ENCODE measurements around the gene PRRC2B.
A peak's percentile ranks its signal among the peaks of the same experiment; 100 is the strongest.

The PRRC2B gene

DNA sequence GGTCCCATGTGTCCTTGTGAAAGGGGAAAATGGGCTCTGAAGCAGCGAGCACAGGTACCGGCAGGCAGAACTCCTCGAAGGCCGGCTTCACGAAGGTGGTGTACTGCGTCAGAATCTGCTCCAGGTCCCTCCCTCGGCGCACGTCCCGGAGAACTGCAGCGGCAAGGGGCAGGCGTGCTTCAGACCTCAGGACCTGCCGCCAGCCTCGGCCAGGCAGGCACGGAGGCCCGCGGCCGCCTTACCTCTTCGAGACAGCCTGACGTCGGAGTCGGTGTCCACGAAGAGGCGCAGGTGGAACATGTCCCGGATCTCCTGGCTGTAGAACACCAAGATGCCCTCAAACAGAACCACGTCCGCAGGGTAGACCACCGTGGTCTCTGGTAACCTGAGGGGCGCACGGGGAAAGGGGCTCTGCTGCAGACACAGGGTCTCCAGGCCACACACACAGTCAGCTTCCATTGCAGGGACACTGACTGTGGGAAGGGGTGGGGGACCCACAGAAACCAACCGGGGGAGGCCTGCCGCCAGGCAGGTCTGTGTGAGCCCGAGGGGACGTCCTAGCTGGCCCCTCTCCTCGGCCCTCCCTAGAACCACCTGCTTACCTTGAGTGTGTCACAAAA, 135.1 kb downstream of the PRRC2B start:
- Mint-ChIP-seq H3K27me3 (no peaks in the 10 kb centered on the region), H3K9me3 (no peaks in the 10 kb centered on the region), H3K36me3 (ENCODE audit: insufficient read depth) (peaks cover 27% of the 10 kb centered on the region), H3K27ac (ENCODE audit: low read depth) (no peak overlapping the region), H3K4me3 (peak overlapping the region; percentile 69), H3K4me1 (peaks cover 4% of the 10 kb centered on the region)
- ATAC-seq (replicated peaks; ENCODE audit: extremely low read depth, poor library complexity, severe bottlenecking) (no peak), DNase-seq (ENCODE audit: low spot score in 2 of 2) (no peak)

DNA sequence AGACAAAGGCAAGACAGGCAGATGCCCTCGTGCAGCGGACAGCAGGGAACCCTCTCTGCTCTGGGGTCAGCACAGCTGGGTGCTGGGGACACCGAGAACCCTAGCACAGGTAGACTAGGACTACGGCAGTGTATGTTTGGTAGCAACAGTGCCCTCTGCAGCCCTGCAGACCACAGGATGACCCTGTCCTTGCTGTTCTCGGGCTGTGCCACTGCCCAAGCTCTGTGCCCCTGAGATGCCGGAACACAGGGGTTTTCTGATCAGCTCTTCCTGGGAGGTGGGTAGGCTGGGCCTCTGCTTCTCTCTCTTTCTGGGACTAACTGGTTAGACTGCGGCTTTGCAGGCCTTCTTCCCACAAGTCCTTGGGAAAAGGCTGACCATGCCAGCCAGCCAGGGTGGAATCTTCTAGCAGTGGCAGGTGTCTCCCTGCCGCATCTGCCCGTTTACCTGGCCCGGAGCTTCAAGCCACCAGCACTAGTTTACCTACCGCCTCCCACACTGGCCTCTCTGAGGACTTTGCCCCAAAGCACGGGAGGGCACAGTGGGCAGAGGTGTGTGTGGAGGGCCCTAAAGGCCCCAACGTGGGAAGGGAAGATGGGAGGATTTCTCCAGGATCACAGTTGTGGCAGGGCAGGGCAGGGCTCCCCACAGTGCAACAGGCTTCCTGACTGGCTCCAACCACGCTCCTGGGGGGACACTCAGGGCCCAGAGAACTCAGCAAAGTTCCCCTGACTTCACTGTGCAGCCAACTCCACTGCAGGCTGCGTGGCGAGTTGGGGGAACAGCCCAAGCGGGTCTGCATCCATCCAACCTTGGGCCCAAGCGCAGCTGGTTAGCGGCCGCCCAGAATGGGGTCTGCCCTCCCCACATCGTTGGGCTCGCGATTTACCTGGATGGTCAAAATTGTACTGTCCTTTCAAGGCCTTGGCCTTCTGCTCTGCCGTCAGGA, 136.0 kb downstream of the PRRC2B start:
- peaks cover 22% of the 10 kb centered on the region for H3K36me3 Mint-ChIP-seq (ENCODE audit: insufficient read depth)
- no peaks in the 10 kb centered on the region for H3K27me3 Mint-ChIP-seq
- peak overlapping the region; percentile 65 for H3K27ac Mint-ChIP-seq (ENCODE audit: low read depth)
- ATAC-seq (replicated peaks; ENCODE audit: extremely low read depth, poor library complexity, severe bottlenecking) (no peak), DNase-seq (ENCODE audit: low spot score in 2 of 2) (no peak)
- no peaks in the 10 kb centered on the region for H3K9me3 Mint-ChIP-seq
- H3K4me1 Mint-ChIP-seq = peaks cover 10% of the 10 kb centered on the region
- peak overlapping the region; percentile 69 for H3K4me3 Mint-ChIP-seq

DNA sequence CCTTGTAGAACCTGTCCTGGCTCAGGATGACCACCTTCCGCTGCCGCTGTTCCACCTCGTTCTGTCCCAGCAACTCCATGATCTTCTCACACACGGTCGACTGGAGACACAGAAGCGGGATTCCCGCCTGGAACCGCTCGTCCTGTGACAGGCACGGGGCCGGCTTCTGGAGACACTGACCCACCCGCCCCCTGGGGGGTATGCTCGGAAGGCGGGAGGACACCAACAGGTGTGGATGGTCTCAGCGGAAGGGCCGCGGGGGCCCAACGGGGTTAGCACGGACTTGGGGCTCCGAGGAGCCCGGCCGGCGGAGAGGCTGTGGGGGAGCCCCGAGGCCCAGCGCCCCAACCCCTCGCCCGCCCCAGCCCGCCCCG, 136.6 kb downstream of the PRRC2B start:
- DNase-seq (ENCODE audit: low spot score in 2 of 2) (no peak), ATAC-seq (replicated peaks; ENCODE audit: extremely low read depth, poor library complexity, severe bottlenecking) (peak; percentile 11)
- Mint-ChIP-seq H3K9me3 (no peaks in the 10 kb centered on the region), H3K4me1 (peaks cover 12% of the 10 kb centered on the region), H3K27ac (ENCODE audit: low read depth) (no peak overlapping the region), H3K4me3 (peak overlapping the region; percentile 69), H3K27me3 (no peaks in the 10 kb centered on the region), H3K36me3 (ENCODE audit: insufficient read depth) (peaks cover 22% of the 10 kb centered on the region)

GRCh38 chr9:131530920-131531832, 137.3 kb downstream of the PRRC2B start, which contains the start of gene UCK1:
UCK1 (minus strand) TSS chr9:131531263; CDS start chr9:131531174, 89 bp downstream.
- Mint-ChIP-seq H3K27ac (ENCODE audit: low read depth) (peak within 1 kb of the TSS; percentile 65), H3K36me3 (ENCODE audit: insufficient read depth) (peaks cover 22% of the 10 kb centered on the region), H3K4me1 (peaks cover 12% of the 10 kb centered on the region), H3K4me3 (peak within 1 kb of the TSS; percentile 69), H3K9me3 (no peaks in the 10 kb centered on the region), H3K27me3 (no peaks in the 10 kb centered on the region)
- DNase-seq (ENCODE audit: low spot score in 2 of 2) = peak; percentile 38 to 49
- peak; percentile 94 for ATAC-seq (replicated peaks; ENCODE audit: extremely low read depth, poor library complexity, severe bottlenecking)

GRCh38 chr9:131534721-131535237, 140.9 kb downstream of the PRRC2B start:
- no peaks in the 10 kb centered on the region for H3K9me3 Mint-ChIP-seq
- no peak for ATAC-seq (replicated peaks; ENCODE audit: extremely low read depth, poor library complexity, severe bottlenecking)
- no peak overlapping the region for H3K4me3 Mint-ChIP-seq

GRCh38 chr9:131537946-131538345, 144.1 kb downstream of the PRRC2B start:
- peaks cover 6% of the 10 kb centered on the region for H3K9me3 Mint-ChIP-seq
- DNase-seq (ENCODE audit: low spot score in 2 of 2) (no peak), ATAC-seq (replicated peaks; ENCODE audit: extremely low read depth, poor library complexity, severe bottlenecking) (no peak)
- no peaks in the 10 kb centered on the region for H3K27me3 Mint-ChIP-seq
- H3K4me1 Mint-ChIP-seq = peaks cover 18% of the 10 kb centered on the region
- H3K27ac Mint-ChIP-seq (ENCODE audit: low read depth) = no peak overlapping the region
- H3K36me3 Mint-ChIP-seq (ENCODE audit: insufficient read depth) = peaks cover 5% of the 10 kb centered on the region
- no peak overlapping the region for H3K4me3 Mint-ChIP-seq

More at GRCh38 chr9:131534721-131535237, 140.9 kb downstream of the PRRC2B start:
- peaks cover 16% of the 10 kb centered on the region for H3K4me1 Mint-ChIP-seq
- peaks cover 5% of the 10 kb centered on the region for H3K36me3 Mint-ChIP-seq (ENCODE audit: insufficient read depth)
- DNase-seq (ENCODE audit: low spot score in 2 of 2) = no peak
- no peaks in the 10 kb centered on the region for H3K27me3 Mint-ChIP-seq
- no peak overlapping the region for H3K27ac Mint-ChIP-seq (ENCODE audit: low read depth)

- Mint-ChIP-seq H3K9me3 (peaks cover 6% of the 10 kb centered on the region), H3K27ac (ENCODE audit: low read depth) (peak overlapping the region; percentile 35), H3K27me3 (no peaks in the 10 kb centered on the region), H3K36me3 (ENCODE audit: insufficient read depth) (peaks cover 5% of the 10 kb centered on the region), H3K4me1 (peaks cover 17% of the 10 kb centered on the region), H3K4me3 (no peak overlapping the region)
- DNase-seq (ENCODE audit: low spot score in 2 of 2) (no peak), ATAC-seq (replicated peaks; ENCODE audit: extremely low read depth, poor library complexity, severe bottlenecking) (peak; percentile 85)
Observed at GRCh38 chr9:131539223-131539923, 145.5 kb downstream of the PRRC2B start.

GRCh38 chr9:131543141-131543540, 149.3 kb downstream of the PRRC2B start:
- peaks cover 6% of the 10 kb centered on the region for H3K36me3 Mint-ChIP-seq (ENCODE audit: insufficient read depth)
- peaks cover 6% of the 10 kb centered on the region for H3K9me3 Mint-ChIP-seq
- ATAC-seq (replicated peaks; ENCODE audit: extremely low read depth, poor library complexity, severe bottlenecking) (no peak), DNase-seq (ENCODE audit: low spot score in 2 of 2) (no peak)
- no peak overlapping the region for H3K27ac Mint-ChIP-seq (ENCODE audit: low read depth)
- no peak overlapping the region for H3K4me3 Mint-ChIP-seq
- peaks cover 14% of the 10 kb centered on the region for H3K27me3 Mint-ChIP-seq
- peaks cover 11% of the 10 kb centered on the region for H3K4me1 Mint-ChIP-seq

GRCh38 chr9:131545003-131545785, 151.3 kb downstream of the PRRC2B start, which contains the start of gene PRRT1B:
PRRT1B (plus strand) TSS chr9:131545523; CDS start chr9:131545616, 93 bp downstream.
- DNase-seq (ENCODE audit: low spot score in 2 of 2) (no peak), ATAC-seq (replicated peaks; ENCODE audit: extremely low read depth, poor library complexity, severe bottlenecking) (no peak)
- Mint-ChIP-seq H3K27ac (ENCODE audit: low read depth) (no peak within 1 kb of the TSS), H3K4me3 (peak within 1 kb of the TSS; percentile 53), H3K9me3 (peaks cover 6% of the 10 kb centered on the region), H3K4me1 (peaks cover 5% of the 10 kb centered on the region), H3K27me3 (peaks cover 35% of the 10 kb centered on the region), H3K36me3 (ENCODE audit: insufficient read depth) (peaks cover 3% of the 10 kb centered on the region)

- H3K36me3 Mint-ChIP-seq (ENCODE audit: insufficient read depth) = peaks cover 3% of the 10 kb centered on the region
- DNase-seq (ENCODE audit: low spot score in 2 of 2) (no peak), ATAC-seq (replicated peaks; ENCODE audit: extremely low read depth, poor library complexity, severe bottlenecking) (no peak)
- no peak overlapping the region for H3K27ac Mint-ChIP-seq (ENCODE audit: low read depth)
- H3K27me3 Mint-ChIP-seq = peaks cover 41% of the 10 kb centered on the region
- H3K4me3 Mint-ChIP-seq = peak overlapping the region; percentile 53
- H3K4me1 Mint-ChIP-seq = no peaks in the 10 kb centered on the region
- H3K9me3 Mint-ChIP-seq = peaks cover 6% of the 10 kb centered on the region
Observed at GRCh38 chr9:131545786-131546335, 152.0 kb downstream of the PRRC2B start.
